ENCODE measurements around the gene PPP1CB. TPM values are rescaled to one million over a fixed set of nuclear protein-coding genes. Genes with fewer than 3 reads are reported as not detected.
"Not testable (repeated sequence)": the region's sequence is repeated elsewhere in the genome, so short reads cannot be mapped to it uniquely, and the experiment has no call there.

The PPP1CB gene
- total RNA-seq, 1 donor from 2014 or later, result 203 TPM

GRCh38 chr2:28782423-28782822, 30.8 kb downstream of the PPP1CB start:
- Histone ChIP-seq H3K27me3 (ENCODE audit: control insufficient read depth, insufficient read depth, low read length) (no peaks in the 10 kb centered on the region), H3K36me3 (ENCODE audit: control insufficient read depth, insufficient read depth, low read length) (no peaks in the 10 kb centered on the region), H3K4me3 (ENCODE audit: low read depth, low read length) (no peak overlapping the region)
- TF ChIP-seq CTCF (IDR thresholded peaks at IDR 0.05; ENCODE audit: insufficient read depth, low read length, poor library complexity, severe bottlenecking), result no peak
- no peak for DNase-seq (ENCODE audit: low read depth)

- not testable (repeated sequence) for DNase-seq (ENCODE audit: low read depth); H3K4me3 ChIP-seq (ENCODE audit: low read depth, low read length); H3K36me3 ChIP-seq (ENCODE audit: control insufficient read depth, insufficient read depth, low read length); H3K27me3 ChIP-seq (ENCODE audit: control insufficient read depth, insufficient read depth, low read length)
These were observed 32.9 kb downstream of the PPP1CB start for GRCh38 chr2:28784570-28784969.

- Histone ChIP-seq H3K36me3 (ENCODE audit: control insufficient read depth, insufficient read depth, low read length) (no peaks in the 10 kb centered on the region), H3K4me3 (ENCODE audit: low read depth, low read length) (no peak overlapping the region), H3K27me3 (ENCODE audit: control insufficient read depth, insufficient read depth, low read length) (no peaks in the 10 kb centered on the region)
- no peak for DNase-seq (ENCODE audit: low read depth)
- TF ChIP-seq CTCF (IDR thresholded peaks at IDR 0.05; ENCODE audit: insufficient read depth, low read length, poor library complexity, severe bottlenecking), result no peak
These were observed 45.0 kb downstream of the PPP1CB start for GRCh38 chr2:28796620-28797019.

- H3K4me3 ChIP-seq (ENCODE audit: low read depth, low read length), result no peak overlapping the region
- DNase-seq (ENCODE audit: low read depth), result no peak
- TF ChIP-seq CTCF (IDR thresholded peaks at IDR 0.05; ENCODE audit: insufficient read depth, low read length, poor library complexity, severe bottlenecking), result no peak
- no peaks in the 10 kb centered on the region for H3K27me3 ChIP-seq (ENCODE audit: control insufficient read depth, insufficient read depth, low read length)
- H3K36me3 ChIP-seq (ENCODE audit: control insufficient read depth, insufficient read depth, low read length), result no peaks in the 10 kb centered on the region
These were observed 50.1 kb downstream of the PPP1CB start for GRCh38 chr2:28801726-28802125.

- no peak for TF ChIP-seq CTCF (IDR thresholded peaks at IDR 0.05; ENCODE audit: insufficient read depth, low read length, poor library complexity, severe bottlenecking)
- no peak for DNase-seq (ENCODE audit: low read depth)
- no peaks in the 10 kb centered on the region for H3K27me3 ChIP-seq (ENCODE audit: control insufficient read depth, insufficient read depth, low read length)
- no peak overlapping the region for H3K4me3 ChIP-seq (ENCODE audit: low read depth, low read length)
- H3K36me3 ChIP-seq (ENCODE audit: control insufficient read depth, insufficient read depth, low read length), result no peaks in the 10 kb centered on the region
These were observed 51.4 kb downstream of the PPP1CB start for GRCh38 chr2:28802975-28803429.

GRCh38 chr2:28809927-28810326, 58.3 kb downstream of the PPP1CB start:
- Histone ChIP-seq H3K27me3 (ENCODE audit: control insufficient read depth, insufficient read depth, low read length) (no peaks in the 10 kb centered on the region), H3K4me3 (ENCODE audit: low read depth, low read length) (no peak overlapping the region), H3K36me3 (ENCODE audit: control insufficient read depth, insufficient read depth, low read length) (no peaks in the 10 kb centered on the region)
- DNase-seq (ENCODE audit: low read depth), result no peak
- no peak for TF ChIP-seq CTCF (IDR thresholded peaks at IDR 0.05; ENCODE audit: insufficient read depth, low read length, poor library complexity, severe bottlenecking)

Measured in kidney epithelial cell (primary cell).